Neural cell (in vitro differentiated cells): ENCODE data around the gene TRPM4.

ENCODE experiments used
- EZH2 ChIP-seq: fragments of 200-600, 300-800 bp; shearing (Covaris generic), sonication (generic); IDR thresholded peaks from 2 replicates; pipeline ENCODE4 v1.6.1; 2014; ENCODE audit warnings: antibody characterized with exemption, low read length, borderline replicate concordance, mild to moderate bottlenecking; ENCODE audit not compliant: insufficient read depth, poor library complexity, severe bottlenecking
- POLR2AphosphoS5 ChIP-seq: IDR thresholded peaks from 2 replicates; pipeline ENCODE4 v1.6.1; 2012
- RAD21 ChIP-seq: fragments of 450-650 bp; conservative IDR thresholded peaks from 2 replicates; pipeline ENCODE4 v1.6.1; 2014; ENCODE audit warnings: antibody characterized with exemption, mild to moderate bottlenecking, moderate library complexity
- SMC3 ChIP-seq: fragments of 450-650 bp; conservative IDR thresholded peaks from 2 replicates; pipeline ENCODE4 v1.6.1; 2014; ENCODE audit warnings: antibody characterized with exemption, mild to moderate bottlenecking, moderate library complexity; ENCODE audit not compliant: poor library complexity
- TF ChIP-seq, protein P1 (sequence below): IDR thresholded peaks from 2 replicates; pipeline ENCODE4 v1.6.1; 2012; ENCODE audit warnings: borderline replicate concordance
- TF ChIP-seq, protein P2 (sequence below): fragments of 450-650 bp; IDR thresholded peaks from 2 replicates; pipeline ENCODE4 v1.5.1; 2014; ENCODE audit warnings: antibody characterized with exemption, mild to moderate bottlenecking, moderate library complexity; ENCODE audit not compliant: poor library complexity, severe bottlenecking

GRCh38 chr19:49210108-49210900, 52.7 kb downstream of the TRPM4 start:
- TF ChIP-seq, protein P1, sequence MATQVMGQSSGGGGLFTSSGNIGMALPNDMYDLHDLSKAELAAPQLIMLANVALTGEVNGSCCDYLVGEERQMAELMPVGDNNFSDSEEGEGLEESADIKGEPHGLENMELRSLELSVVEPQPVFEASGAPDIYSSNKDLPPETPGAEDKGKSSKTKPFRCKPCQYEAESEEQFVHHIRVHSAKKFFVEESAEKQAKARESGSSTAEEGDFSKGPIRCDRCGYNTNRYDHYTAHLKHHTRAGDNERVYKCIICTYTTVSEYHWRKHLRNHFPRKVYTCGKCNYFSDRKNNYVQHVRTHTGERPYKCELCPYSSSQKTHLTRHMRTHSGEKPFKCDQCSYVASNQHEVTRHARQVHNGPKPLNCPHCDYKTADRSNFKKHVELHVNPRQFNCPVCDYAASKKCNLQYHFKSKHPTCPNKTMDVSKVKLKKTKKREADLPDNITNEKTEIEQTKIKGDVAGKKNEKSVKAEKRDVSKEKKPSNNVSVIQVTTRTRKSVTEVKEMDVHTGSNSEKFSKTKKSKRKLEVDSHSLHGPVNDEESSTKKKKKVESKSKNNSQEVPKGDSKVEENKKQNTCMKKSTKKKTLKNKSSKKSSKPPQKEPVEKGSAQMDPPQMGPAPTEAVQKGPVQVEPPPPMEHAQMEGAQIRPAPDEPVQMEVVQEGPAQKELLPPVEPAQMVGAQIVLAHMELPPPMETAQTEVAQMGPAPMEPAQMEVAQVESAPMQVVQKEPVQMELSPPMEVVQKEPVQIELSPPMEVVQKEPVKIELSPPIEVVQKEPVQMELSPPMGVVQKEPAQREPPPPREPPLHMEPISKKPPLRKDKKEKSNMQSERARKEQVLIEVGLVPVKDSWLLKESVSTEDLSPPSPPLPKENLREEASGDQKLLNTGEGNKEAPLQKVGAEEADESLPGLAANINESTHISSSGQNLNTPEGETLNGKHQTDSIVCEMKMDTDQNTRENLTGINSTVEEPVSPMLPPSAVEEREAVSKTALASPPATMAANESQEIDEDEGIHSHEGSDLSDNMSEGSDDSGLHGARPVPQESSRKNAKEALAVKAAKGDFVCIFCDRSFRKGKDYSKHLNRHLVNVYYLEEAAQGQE: no peak
- TF ChIP-seq POLR2AphosphoS5: no peak
- TF ChIP-seq, protein P2, sequence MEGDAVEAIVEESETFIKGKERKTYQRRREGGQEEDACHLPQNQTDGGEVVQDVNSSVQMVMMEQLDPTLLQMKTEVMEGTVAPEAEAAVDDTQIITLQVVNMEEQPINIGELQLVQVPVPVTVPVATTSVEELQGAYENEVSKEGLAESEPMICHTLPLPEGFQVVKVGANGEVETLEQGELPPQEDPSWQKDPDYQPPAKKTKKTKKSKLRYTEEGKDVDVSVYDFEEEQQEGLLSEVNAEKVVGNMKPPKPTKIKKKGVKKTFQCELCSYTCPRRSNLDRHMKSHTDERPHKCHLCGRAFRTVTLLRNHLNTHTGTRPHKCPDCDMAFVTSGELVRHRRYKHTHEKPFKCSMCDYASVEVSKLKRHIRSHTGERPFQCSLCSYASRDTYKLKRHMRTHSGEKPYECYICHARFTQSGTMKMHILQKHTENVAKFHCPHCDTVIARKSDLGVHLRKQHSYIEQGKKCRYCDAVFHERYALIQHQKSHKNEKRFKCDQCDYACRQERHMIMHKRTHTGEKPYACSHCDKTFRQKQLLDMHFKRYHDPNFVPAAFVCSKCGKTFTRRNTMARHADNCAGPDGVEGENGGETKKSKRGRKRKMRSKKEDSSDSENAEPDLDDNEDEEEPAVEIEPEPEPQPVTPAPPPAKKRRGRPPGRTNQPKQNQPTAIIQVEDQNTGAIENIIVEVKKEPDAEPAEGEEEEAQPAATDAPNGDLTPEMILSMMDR: no peak
- no peak for TF ChIP-seq RAD21
- no peak for TF ChIP-seq EZH2
- no peak for TF ChIP-seq SMC3
